ENCODE measurements around the gene SULT1C2.

The SULT1C2 gene

GRCh38 chr2:108316461-108317258, 28.0 kb downstream of the SULT1C2 start:
- Mint-ChIP-seq H3K27me3 (no peaks in the 10 kb centered on the region), H3K36me3 (no peaks in the 10 kb centered on the region), H3K4me1 (no peaks in the 10 kb centered on the region), H3K4me3 (no peak overlapping the region), H3K27ac (no peak overlapping the region), H3K9me3 (no peaks in the 10 kb centered on the region)

GRCh38 chr2:108320326-108320922, 31.7 kb downstream of the SULT1C2 start:
- H3K4me3 Mint-ChIP-seq = no peak overlapping the region
- no peaks in the 10 kb centered on the region for H3K9me3 Mint-ChIP-seq
- no peaks in the 10 kb centered on the region for H3K4me1 Mint-ChIP-seq
- H3K27ac Mint-ChIP-seq = no peak overlapping the region
- H3K27me3 Mint-ChIP-seq = no peaks in the 10 kb centered on the region
- no peaks in the 10 kb centered on the region for H3K36me3 Mint-ChIP-seq

GRCh38 chr2:108323619-108324018, 34.9 kb downstream of the SULT1C2 start:
- Mint-ChIP-seq H3K27me3 (no peaks in the 10 kb centered on the region), H3K27ac (no peak overlapping the region), H3K4me3 (no peak overlapping the region), H3K9me3 (no peaks in the 10 kb centered on the region), H3K4me1 (no peaks in the 10 kb centered on the region), H3K36me3 (no peaks in the 10 kb centered on the region)

GRCh38 chr2:108324531-108325255, 36.0 kb downstream of the SULT1C2 start:
- Mint-ChIP-seq H3K36me3 (no peaks in the 10 kb centered on the region), H3K9me3 (no peaks in the 10 kb centered on the region), H3K27ac (no peak overlapping the region), H3K27me3 (no peaks in the 10 kb centered on the region), H3K4me1 (no peaks in the 10 kb centered on the region), H3K4me3 (no peak overlapping the region)

GRCh38 chr2:108325756-108326155, 37.1 kb downstream of the SULT1C2 start:
- Mint-ChIP-seq H3K4me3 (no peak overlapping the region), H3K36me3 (no peaks in the 10 kb centered on the region), H3K27ac (no peak overlapping the region), H3K27me3 (peaks cover 2% of the 10 kb centered on the region), H3K9me3 (no peaks in the 10 kb centered on the region), H3K4me1 (no peaks in the 10 kb centered on the region)

GRCh38 chr2:108329771-108330170, 41.1 kb downstream of the SULT1C2 start:
- Mint-ChIP-seq H3K4me3 (no peak overlapping the region), H3K9me3 (no peaks in the 10 kb centered on the region), H3K27me3 (peaks cover 2% of the 10 kb centered on the region)

GRCh38 chr2:108330979-108331378, 42.3 kb downstream of the SULT1C2 start:
- no peak overlapping the region for H3K4me3 Mint-ChIP-seq
- H3K27ac Mint-ChIP-seq = no peak overlapping the region
- H3K9me3 Mint-ChIP-seq = no peaks in the 10 kb centered on the region
- H3K27me3 Mint-ChIP-seq = peaks cover 4% of the 10 kb centered on the region
- no peaks in the 10 kb centered on the region for H3K4me1 Mint-ChIP-seq
- H3K36me3 Mint-ChIP-seq = no peaks in the 10 kb centered on the region

More at GRCh38 chr2:108329771-108330170, 41.1 kb downstream of the SULT1C2 start:
- Mint-ChIP-seq H3K4me1 (no peaks in the 10 kb centered on the region), H3K36me3 (no peaks in the 10 kb centered on the region), H3K27ac (no peak overlapping the region)

GRCh38 chr2:108345951-108346350, 57.3 kb downstream of the SULT1C2 start:
- peaks cover 11% of the 10 kb centered on the region for H3K27me3 Mint-ChIP-seq
- H3K36me3 Mint-ChIP-seq = no peaks in the 10 kb centered on the region
- H3K4me3 Mint-ChIP-seq = no peak overlapping the region
- H3K27ac Mint-ChIP-seq = no peak overlapping the region
- no peaks in the 10 kb centered on the region for H3K9me3 Mint-ChIP-seq
- H3K4me1 Mint-ChIP-seq = no peaks in the 10 kb centered on the region

GRCh38 chr2:108346827-108347226, 58.1 kb downstream of the SULT1C2 start:
- Mint-ChIP-seq H3K36me3 (no peaks in the 10 kb centered on the region), H3K4me3 (no peak overlapping the region), H3K9me3 (no peaks in the 10 kb centered on the region), H3K27ac (no peak overlapping the region), H3K4me1 (no peaks in the 10 kb centered on the region), H3K27me3 (peaks cover 12% of the 10 kb centered on the region)

GRCh38 chr2:108347786-108348185, 59.1 kb downstream of the SULT1C2 start:
- no peaks in the 10 kb centered on the region for H3K9me3 Mint-ChIP-seq
- no peaks in the 10 kb centered on the region for H3K36me3 Mint-ChIP-seq
- peaks cover 10% of the 10 kb centered on the region for H3K27me3 Mint-ChIP-seq
- H3K4me3 Mint-ChIP-seq = no peak overlapping the region
- H3K27ac Mint-ChIP-seq = no peak overlapping the region
- H3K4me1 Mint-ChIP-seq = no peaks in the 10 kb centered on the region

- H3K36me3 Mint-ChIP-seq = no peaks in the 10 kb centered on the region
- H3K4me1 Mint-ChIP-seq = no peaks in the 10 kb centered on the region
- peaks cover 8% of the 10 kb centered on the region for H3K27me3 Mint-ChIP-seq
- no peak overlapping the region for H3K4me3 Mint-ChIP-seq
- H3K9me3 Mint-ChIP-seq = no peaks in the 10 kb centered on the region
- no peak overlapping the region for H3K27ac Mint-ChIP-seq
Observed at GRCh38 chr2:108348816-108349570, 60.3 kb downstream of the SULT1C2 start.

GRCh38 chr2:108349571-108349928, 60.9 kb downstream of the SULT1C2 start:
- no peaks in the 10 kb centered on the region for H3K4me1 Mint-ChIP-seq
- peaks cover 10% of the 10 kb centered on the region for H3K27me3 Mint-ChIP-seq
- no peaks in the 10 kb centered on the region for H3K36me3 Mint-ChIP-seq
- H3K4me3 Mint-ChIP-seq = no peak overlapping the region
- no peak overlapping the region for H3K27ac Mint-ChIP-seq
- no peaks in the 10 kb centered on the region for H3K9me3 Mint-ChIP-seq

GRCh38 chr2:108351889-108352288, 63.2 kb downstream of the SULT1C2 start:
- no peaks in the 10 kb centered on the region for H3K9me3 Mint-ChIP-seq
- H3K27ac Mint-ChIP-seq = no peak overlapping the region
- no peaks in the 10 kb centered on the region for H3K4me1 Mint-ChIP-seq
- H3K36me3 Mint-ChIP-seq = no peaks in the 10 kb centered on the region
- no peak overlapping the region for H3K4me3 Mint-ChIP-seq
- peaks cover 10% of the 10 kb centered on the region for H3K27me3 Mint-ChIP-seq

- Mint-ChIP-seq H3K4me1 (no peaks in the 10 kb centered on the region), H3K4me3 (no peak overlapping the region), H3K27me3 (peaks cover 15% of the 10 kb centered on the region), H3K27ac (no peak overlapping the region), H3K9me3 (no peaks in the 10 kb centered on the region), H3K36me3 (no peaks in the 10 kb centered on the region)
Observed at GRCh38 chr2:108354136-108354535, 65.4 kb downstream of the SULT1C2 start.

GRCh38 chr2:108355906-108356734, 67.4 kb downstream of the SULT1C2 start:
- Mint-ChIP-seq H3K36me3 (no peaks in the 10 kb centered on the region), H3K27me3 (peaks cover 18% of the 10 kb centered on the region), H3K4me3 (no peak overlapping the region), H3K9me3 (no peaks in the 10 kb centered on the region), H3K27ac (no peak overlapping the region), H3K4me1 (no peaks in the 10 kb centered on the region)
